WTC11 (cell line): Measurements from ENCODE around the gene RETREG2. TPM values are rescaled to one million over a fixed set of nuclear protein-coding genes. Genes with fewer than 3 reads are reported as not detected.

Experiments
- ATAC-seq: fragments of 200-7000 bp; cut with Tn5 transposase; 2 replicates; pipeline ENCODE4 v1.10.0; 2021; ENCODE audit warnings: mild to moderate bottlenecking, moderate library complexity
- CTCF ChIA-PET: fragments of 300-600 bp; sonication (Branson Sonifier 250); formaldehyde crosslinking; loops from one replicate; lab custom pipeline; 2021; ENCODE audit warnings: antibody characterized with exemption; lab: Charles Lee
- POLR2A ChIA-PET: fragments of 350-600 bp; sonication (Branson Sonifier 250); formaldehyde crosslinking; loops from one replicate; lab custom pipeline; 2021; ENCODE audit warnings: antibody characterized with exemption; lab: Charles Lee
- DNase-seq: peaks from one replicate; pipeline ENCODE4 v3.0.0; 2021; ENCODE audit warnings: low spot score
- H3K27ac Mint-ChIP-seq: 2 replicates; pipeline ENCODE4 v1.8.0; 2021; ENCODE audit warnings: mixed read lengths
- H3K27me3 Mint-ChIP-seq: 2 replicates; pipeline ENCODE4 v1.8.0; 2021; ENCODE audit warnings: low read depth, mild to moderate bottlenecking, moderate library complexity, mixed read lengths
- H3K36me3 Mint-ChIP-seq: 2 replicates; pipeline ENCODE4 v1.8.0; 2021; ENCODE audit warnings: mixed read lengths
- H3K4me1 Mint-ChIP-seq: 2 replicates; pipeline ENCODE4 v1.8.0; 2022; ENCODE audit warnings: mixed read lengths
- H3K4me3 Mint-ChIP-seq: 2 replicates; pipeline ENCODE4 v1.8.0; 2021; ENCODE audit warnings: mild to moderate bottlenecking, moderate library complexity, mixed read lengths
- H3K9me3 Mint-ChIP-seq: 2 replicates; pipeline ENCODE4 v1.8.0; 2021; ENCODE audit warnings: mixed read lengths
- CBFB ChIP-seq: sonication (generic); formaldehyde crosslinking; IDR thresholded peaks from 2 replicates; pipeline ENCODE4 v1.8.1; 2022; ENCODE audit warnings: mild to moderate bottlenecking, low read depth, missing genetic modification reagents
- CREB1 ChIP-seq: sonication (generic); formaldehyde crosslinking; IDR thresholded peaks from 2 replicates; pipeline ENCODE4 v1.8.0; 2023; ENCODE audit warnings: mild to moderate bottlenecking, missing genetic modification reagents
- ETV6 ChIP-seq: sonication (generic); formaldehyde crosslinking; IDR thresholded peaks from 2 replicates; pipeline ENCODE4 v1.8.1; 2022; ENCODE audit warnings: mild to moderate bottlenecking, missing genetic modification reagents
- FOXK1 ChIP-seq: sonication (generic); formaldehyde crosslinking; IDR thresholded peaks from 2 replicates; pipeline ENCODE4 v1.8.0; 2022; ENCODE audit warnings: mild to moderate bottlenecking, moderate library complexity, missing genetic modification reagents
- JAZF1 ChIP-seq: fragments of 250-450 bp; sonication (Bioruptor Pico); IDR thresholded peaks from 2 replicates; pipeline ENCODE4 v1.9.0; 2021; ENCODE audit warnings: moderate library complexity, mild to moderate bottlenecking, inconsistent platforms
- KAT7 ChIP-seq: sonication (generic); formaldehyde crosslinking; IDR thresholded peaks from 2 replicates; pipeline ENCODE4 v1.8.1; 2023; ENCODE audit warnings: missing genetic modification reagents, mild to moderate bottlenecking, borderline replicate concordance
- SOX15 ChIP-seq: fragments of 250-450 bp; sonication (Bioruptor Pico); IDR thresholded peaks from 2 replicates; pipeline ENCODE4 v1.9.0; 2021; ENCODE audit warnings: mild to moderate bottlenecking
- ZNF121 ChIP-seq: sonication (generic); formaldehyde crosslinking; IDR thresholded peaks from 2 replicates; pipeline ENCODE4 v1.8.0; 2023; ENCODE audit warnings: missing genetic modification reagents
- ZNF396 ChIP-seq: fragments of 250-450 bp; sonication (Bioruptor Pico); IDR thresholded peaks from 2 replicates; pipeline ENCODE4 v1.8.0; 2021; ENCODE audit warnings: mild to moderate bottlenecking, moderate library complexity, borderline replicate concordance
- ZNF423 ChIP-seq: fragments of 250-450 bp; sonication (Bioruptor Pico); IDR thresholded peaks from 2 replicates; pipeline ENCODE4 v2.1.2; 2022; ENCODE audit warnings: mild to moderate bottlenecking, moderate library complexity
- total RNA-seq: library from RNA; stranded (reverse); gene quantifications from 3 replicates; pipeline ENCODE4 v1.2.3, GENCODE V29; 2021
- TF ChIP-seq, protein P1 (sequence below): sonication (generic); formaldehyde crosslinking; IDR thresholded peaks from 2 replicates; pipeline ENCODE4 v1.8.0; 2022; ENCODE audit warnings: mild to moderate bottlenecking, missing genetic modification reagents
- TF ChIP-seq, protein P2 (sequence below): sonication (generic); formaldehyde crosslinking; IDR thresholded peaks from 2 replicates; pipeline ENCODE4 v1.8.1; 2022; ENCODE audit warnings: missing genetic modification reagents, borderline replicate concordance
- TF ChIP-seq, protein P3 (sequence below): sonication (generic); formaldehyde crosslinking; IDR thresholded peaks from 2 replicates; pipeline ENCODE4 v1.8.1; 2022; ENCODE audit warnings: mild to moderate bottlenecking, moderate library complexity, missing genetic modification reagents
- TF ChIP-seq, protein P4 (sequence below): sonication (generic); formaldehyde crosslinking; IDR thresholded peaks from 2 replicates; pipeline ENCODE4 v1.8.0; 2023; ENCODE audit warnings: missing genetic modification reagents, mild to moderate bottlenecking, borderline replicate concordance
- TF ChIP-seq, protein P5 (sequence below): sonication (generic); formaldehyde crosslinking; IDR thresholded peaks from 2 replicates; pipeline ENCODE4 v1.8.1; 2023; ENCODE audit warnings: mild to moderate bottlenecking, missing genetic modification reagents, moderate library complexity
- TF ChIP-seq, protein P6 (sequence below): sonication (generic); formaldehyde crosslinking; conservative IDR thresholded peaks from 2 replicates; pipeline ENCODE4 v1.8.1; 2022; ENCODE audit warnings: mild to moderate bottlenecking, missing genetic modification reagents
- TF ChIP-seq, protein P7 (sequence below): sonication (generic); formaldehyde crosslinking; IDR thresholded peaks from 2 replicates; pipeline ENCODE4 v1.8.1; 2023; ENCODE audit warnings: mild to moderate bottlenecking, moderate library complexity, missing genetic modification reagents
- TF ChIP-seq, protein P8 (sequence below): fragments of 250-450 bp; sonication (Bioruptor Pico); IDR thresholded peaks from 2 replicates; pipeline ENCODE4 v1.9.0; 2021; ENCODE audit warnings: mild to moderate bottlenecking

RETREG2 gene
- total RNA-seq, 1 experiment from 2014 or later: 60.2 TPM

DNA sequence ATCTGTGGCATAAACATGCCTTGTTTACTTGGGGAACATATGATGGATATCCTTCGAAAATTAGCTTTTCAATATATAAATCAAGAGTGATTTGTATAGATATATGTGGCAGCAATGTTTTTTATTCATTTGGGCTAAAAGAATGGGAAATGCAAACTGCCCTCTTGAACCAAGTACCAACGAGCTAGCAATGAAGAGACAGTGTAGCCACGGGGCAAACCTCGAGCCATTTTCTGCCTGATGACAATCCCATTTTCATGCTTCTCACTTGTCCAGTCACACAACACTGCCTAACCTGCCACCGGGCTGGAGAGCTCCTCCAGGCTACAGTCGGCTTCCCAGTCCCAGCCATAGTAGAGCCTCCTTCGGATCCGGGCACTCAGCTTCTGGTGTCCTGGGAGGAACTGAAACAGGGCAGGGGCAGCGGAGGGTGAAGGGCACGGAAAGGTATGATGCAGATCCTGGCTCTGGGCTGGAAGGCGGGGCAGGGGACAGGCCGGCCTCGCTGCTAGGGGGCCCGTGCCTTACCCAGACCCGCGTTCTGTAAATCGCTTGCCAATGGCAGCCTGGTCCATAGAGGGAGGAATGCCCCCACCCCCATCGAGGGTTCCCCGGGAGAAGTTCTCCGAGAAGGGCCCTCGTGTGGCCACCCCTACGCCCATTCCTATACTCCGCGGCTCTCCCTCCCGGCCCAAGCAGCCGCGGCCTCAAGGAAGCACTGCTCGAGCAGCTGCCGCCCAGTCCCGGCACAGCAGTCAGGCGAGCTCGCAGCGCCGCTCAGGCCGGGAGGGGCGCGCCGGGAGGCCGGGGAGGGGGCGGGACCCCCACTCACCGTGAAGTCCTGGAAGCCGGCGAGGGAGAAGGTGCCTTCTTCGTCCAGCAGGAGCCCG, 1.9 kb upstream of the RETREG2 start:
- CTCF ChIA-PET: interaction anchor here (0.6 to 1.9 kb wide), 17 partner anchors 13 to 334 kb away, joined by 3 to 18 read pairs (median 5); partner anchors contain the start of genes DNPEP, GLB1L, STK16 and ZFAND2B

DNA sequence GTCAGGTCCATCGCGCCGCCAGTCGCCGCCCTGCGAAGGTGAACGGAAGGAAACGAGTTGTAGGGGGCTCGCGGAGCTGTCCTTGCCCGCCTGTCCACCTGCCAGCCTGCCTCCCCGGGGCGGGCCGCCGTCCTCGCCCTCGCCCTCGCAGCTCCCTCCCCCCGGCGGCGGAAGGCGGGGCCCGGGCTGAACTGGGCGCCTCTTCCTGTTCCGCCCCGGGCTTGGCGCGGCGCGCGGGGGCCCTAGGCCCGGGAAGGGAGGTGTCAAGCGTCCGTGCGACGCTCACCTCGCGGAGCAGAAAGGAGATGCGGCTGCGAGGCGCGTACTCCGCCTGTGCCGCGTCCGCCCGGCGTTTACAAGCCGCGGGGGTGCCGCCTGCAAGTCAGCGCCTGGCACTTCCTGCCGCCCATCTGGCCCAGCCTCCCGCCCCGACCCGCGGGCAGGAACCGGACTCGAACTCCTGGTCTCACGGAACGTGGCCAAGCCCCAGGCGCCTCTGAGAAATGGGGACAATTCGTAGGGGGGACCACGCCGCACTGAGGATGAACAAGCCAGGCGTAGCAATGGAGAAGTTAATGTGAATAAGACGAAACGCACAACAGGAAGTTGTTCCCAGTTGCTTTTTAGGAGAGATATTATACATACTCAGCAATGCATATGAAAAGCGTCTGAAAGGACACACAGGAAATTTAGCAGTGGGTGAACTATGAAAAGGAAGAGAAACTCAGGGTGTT, 1.1 kb upstream of the RETREG2 start, which contains the start of gene CNPPD1:
Gene CNPPD1, minus strand, starts transcription at position 108 of the 734 bp plus-strand sequence. Its CDS starts 97 bp downstream, at position 11.
- Mint-ChIP-seq H3K4me1 (peaks cover 19% of the 10 kb centered on the region), H3K27ac (peak within 1 kb of the TSS; percentile 98), H3K9me3 (no peaks in the 10 kb centered on the region), H3K4me3 (peak within 1 kb of the TSS; percentile 88), H3K27me3 (no peaks in the 10 kb centered on the region), H3K36me3 (peaks cover 21% of the 10 kb centered on the region)
- DNase-seq: peak; percentile 76
- CTCF ChIA-PET: interaction anchor here (0.7 to 1.9 kb wide), 15 partner anchors 12 to 333 kb away, joined by 3 to 18 read pairs (median 5); partner anchors contain the start of genes DNPEP, GLB1L, STK16 and TUBA4A
- peak; percentile 55 for ATAC-seq
- POLR2A ChIA-PET: interaction anchor here (0.6 to 1.8 kb wide), 5 partner anchors 30 to 210 kb away, joined by 3 to 7 read pairs (median 5); partner anchors contain the start of genes DNPEP, TUBA4B and ZFAND2B
- TF ChIP-seq, protein P1, sequence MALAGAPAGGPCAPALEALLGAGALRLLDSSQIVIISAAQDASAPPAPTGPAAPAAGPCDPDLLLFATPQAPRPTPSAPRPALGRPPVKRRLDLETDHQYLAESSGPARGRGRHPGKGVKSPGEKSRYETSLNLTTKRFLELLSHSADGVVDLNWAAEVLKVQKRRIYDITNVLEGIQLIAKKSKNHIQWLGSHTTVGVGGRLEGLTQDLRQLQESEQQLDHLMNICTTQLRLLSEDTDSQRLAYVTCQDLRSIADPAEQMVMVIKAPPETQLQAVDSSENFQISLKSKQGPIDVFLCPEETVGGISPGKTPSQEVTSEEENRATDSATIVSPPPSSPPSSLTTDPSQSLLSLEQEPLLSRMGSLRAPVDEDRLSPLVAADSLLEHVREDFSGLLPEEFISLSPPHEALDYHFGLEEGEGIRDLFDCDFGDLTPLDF (CRISPR knock-in tag): 0 out of 2 replicates have a peak, but pooled peaks have one; percentile 23
- TF ChIP-seq, protein P2, sequence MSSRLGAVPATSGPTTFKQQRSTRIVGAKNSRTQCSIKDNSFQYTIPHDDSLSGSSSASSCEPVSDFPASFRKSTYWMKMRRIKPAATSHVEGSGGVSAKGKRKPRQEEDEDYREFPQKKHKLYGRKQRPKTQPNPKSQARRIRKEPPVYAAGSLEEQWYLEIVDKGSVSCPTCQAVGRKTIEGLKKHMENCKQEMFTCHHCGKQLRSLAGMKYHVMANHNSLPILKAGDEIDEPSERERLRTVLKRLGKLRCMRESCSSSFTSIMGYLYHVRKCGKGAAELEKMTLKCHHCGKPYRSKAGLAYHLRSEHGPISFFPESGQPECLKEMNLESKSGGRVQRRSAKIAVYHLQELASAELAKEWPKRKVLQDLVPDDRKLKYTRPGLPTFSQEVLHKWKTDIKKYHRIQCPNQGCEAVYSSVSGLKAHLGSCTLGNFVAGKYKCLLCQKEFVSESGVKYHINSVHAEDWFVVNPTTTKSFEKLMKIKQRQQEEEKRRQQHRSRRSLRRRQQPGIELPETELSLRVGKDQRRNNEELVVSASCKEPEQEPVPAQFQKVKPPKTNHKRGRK (CRISPR knock-in tag): 0 out of 2 replicates have a peak, but pooled peaks have one; percentile 40
- TF ChIP-seq CREB1: peak; percentile 55; the same call in 1 of the 2 replicates
- TF ChIP-seq JAZF1 (CRISPR knock-in tag): no peak
- peak; percentile 76; the same call in 1 of the 2 replicates for TF ChIP-seq FOXK1 (CRISPR knock-in tag)
- 0 out of 2 replicates have a peak, but pooled peaks have one; percentile 65 for TF ChIP-seq CBFB
- TF ChIP-seq, protein P3, sequence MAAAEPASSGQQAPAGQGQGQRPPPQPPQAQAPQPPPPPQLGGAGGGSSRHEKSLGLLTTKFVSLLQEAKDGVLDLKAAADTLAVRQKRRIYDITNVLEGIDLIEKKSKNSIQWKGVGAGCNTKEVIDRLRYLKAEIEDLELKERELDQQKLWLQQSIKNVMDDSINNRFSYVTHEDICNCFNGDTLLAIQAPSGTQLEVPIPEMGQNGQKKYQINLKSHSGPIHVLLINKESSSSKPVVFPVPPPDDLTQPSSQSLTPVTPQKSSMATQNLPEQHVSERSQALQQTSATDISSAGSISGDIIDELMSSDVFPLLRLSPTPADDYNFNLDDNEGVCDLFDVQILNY (CRISPR knock-in tag): peak; percentile 91
- no peak for TF ChIP-seq ZNF396 (CRISPR knock-in tag)
- no peak for TF ChIP-seq ZNF423 (CRISPR knock-in tag)
- TF ChIP-seq KAT7 (CRISPR knock-in tag): peak; percentile 95
- TF ChIP-seq, protein P4, sequence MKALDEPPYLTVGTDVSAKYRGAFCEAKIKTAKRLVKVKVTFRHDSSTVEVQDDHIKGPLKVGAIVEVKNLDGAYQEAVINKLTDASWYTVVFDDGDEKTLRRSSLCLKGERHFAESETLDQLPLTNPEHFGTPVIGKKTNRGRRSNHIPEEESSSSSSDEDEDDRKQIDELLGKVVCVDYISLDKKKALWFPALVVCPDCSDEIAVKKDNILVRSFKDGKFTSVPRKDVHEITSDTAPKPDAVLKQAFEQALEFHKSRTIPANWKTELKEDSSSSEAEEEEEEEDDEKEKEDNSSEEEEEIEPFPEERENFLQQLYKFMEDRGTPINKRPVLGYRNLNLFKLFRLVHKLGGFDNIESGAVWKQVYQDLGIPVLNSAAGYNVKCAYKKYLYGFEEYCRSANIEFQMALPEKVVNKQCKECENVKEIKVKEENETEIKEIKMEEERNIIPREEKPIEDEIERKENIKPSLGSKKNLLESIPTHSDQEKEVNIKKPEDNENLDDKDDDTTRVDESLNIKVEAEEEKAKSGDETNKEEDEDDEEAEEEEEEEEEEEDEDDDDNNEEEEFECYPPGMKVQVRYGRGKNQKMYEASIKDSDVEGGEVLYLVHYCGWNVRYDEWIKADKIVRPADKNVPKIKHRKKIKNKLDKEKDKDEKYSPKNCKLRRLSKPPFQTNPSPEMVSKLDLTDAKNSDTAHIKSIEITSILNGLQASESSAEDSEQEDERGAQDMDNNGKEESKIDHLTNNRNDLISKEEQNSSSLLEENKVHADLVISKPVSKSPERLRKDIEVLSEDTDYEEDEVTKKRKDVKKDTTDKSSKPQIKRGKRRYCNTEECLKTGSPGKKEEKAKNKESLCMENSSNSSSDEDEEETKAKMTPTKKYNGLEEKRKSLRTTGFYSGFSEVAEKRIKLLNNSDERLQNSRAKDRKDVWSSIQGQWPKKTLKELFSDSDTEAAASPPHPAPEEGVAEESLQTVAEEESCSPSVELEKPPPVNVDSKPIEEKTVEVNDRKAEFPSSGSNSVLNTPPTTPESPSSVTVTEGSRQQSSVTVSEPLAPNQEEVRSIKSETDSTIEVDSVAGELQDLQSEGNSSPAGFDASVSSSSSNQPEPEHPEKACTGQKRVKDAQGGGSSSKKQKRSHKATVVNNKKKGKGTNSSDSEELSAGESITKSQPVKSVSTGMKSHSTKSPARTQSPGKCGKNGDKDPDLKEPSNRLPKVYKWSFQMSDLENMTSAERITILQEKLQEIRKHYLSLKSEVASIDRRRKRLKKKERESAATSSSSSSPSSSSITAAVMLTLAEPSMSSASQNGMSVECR (CRISPR knock-in tag): 0 out of 2 replicates have a peak, but pooled peaks have one; percentile 82
- peak; percentile 77; the same call in 1 of the 2 replicates for TF ChIP-seq ETV6 (CRISPR knock-in tag)
- TF ChIP-seq SOX15: no peak
- TF ChIP-seq, protein P5, sequence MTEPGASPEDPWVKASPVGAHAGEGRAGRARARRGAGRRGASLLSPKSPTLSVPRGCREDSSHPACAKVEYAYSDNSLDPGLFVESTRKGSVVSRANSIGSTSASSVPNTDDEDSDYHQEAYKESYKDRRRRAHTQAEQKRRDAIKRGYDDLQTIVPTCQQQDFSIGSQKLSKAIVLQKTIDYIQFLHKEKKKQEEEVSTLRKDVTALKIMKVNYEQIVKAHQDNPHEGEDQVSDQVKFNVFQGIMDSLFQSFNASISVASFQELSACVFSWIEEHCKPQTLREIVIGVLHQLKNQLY (CRISPR knock-in tag): no peak
- TF ChIP-seq, protein P6, sequence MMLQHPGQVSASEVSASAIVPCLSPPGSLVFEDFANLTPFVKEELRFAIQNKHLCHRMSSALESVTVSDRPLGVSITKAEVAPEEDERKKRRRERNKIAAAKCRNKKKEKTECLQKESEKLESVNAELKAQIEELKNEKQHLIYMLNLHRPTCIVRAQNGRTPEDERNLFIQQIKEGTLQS: no peak
- TF ChIP-seq, protein P7, sequence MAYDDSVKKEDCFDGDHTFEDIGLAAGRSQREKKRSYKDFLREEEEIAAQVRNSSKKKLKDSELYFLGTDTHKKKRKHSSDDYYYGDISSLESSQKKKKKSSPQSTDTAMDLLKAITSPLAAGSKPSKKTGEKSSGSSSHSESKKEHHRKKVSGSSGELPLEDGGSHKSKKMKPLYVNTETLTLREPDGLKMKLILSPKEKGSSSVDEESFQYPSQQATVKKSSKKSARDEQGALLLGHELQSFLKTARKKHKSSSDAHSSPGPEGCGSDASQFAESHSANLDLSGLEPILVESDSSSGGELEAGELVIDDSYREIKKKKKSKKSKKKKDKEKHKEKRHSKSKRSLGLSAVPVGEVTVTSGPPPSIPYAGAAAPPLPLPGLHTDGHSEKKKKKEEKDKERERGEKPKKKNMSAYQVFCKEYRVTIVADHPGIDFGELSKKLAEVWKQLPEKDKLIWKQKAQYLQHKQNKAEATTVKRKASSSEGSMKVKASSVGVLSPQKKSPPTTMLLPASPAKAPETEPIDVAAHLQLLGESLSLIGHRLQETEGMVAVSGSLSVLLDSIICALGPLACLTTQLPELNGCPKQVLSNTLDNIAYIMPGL (CRISPR knock-in tag): peak; percentile 89; the same call in 1 of the 2 replicates
- 0 out of 2 replicates have a peak, but pooled peaks have one; percentile 9 for TF ChIP-seq ZNF121 (CRISPR knock-in tag)

More for the DNA sequence above, 1.9 kb upstream of the RETREG2 start:
- ATAC-seq: peak; percentile 50
- H3K27me3 Mint-ChIP-seq: no peaks in the 10 kb centered on the region
- no peak overlapping the region for H3K27ac Mint-ChIP-seq
- no peaks in the 10 kb centered on the region for H3K9me3 Mint-ChIP-seq
- H3K4me3 Mint-ChIP-seq: peak overlapping the region; percentile 88
- peaks cover 14% of the 10 kb centered on the region for H3K36me3 Mint-ChIP-seq
- POLR2A ChIA-PET: interaction anchor here (0.6 to 1.8 kb wide), 8 partner anchors 30 to 211 kb away, joined by 3 to 7 read pairs (median 4); partner anchors contain the start of genes DNPEP, TUBA4B and ZFAND2B
- peaks cover 22% of the 10 kb centered on the region for H3K4me1 Mint-ChIP-seq
- peak; percentile 64 for DNase-seq
- TF ChIP-seq, protein P8, sequence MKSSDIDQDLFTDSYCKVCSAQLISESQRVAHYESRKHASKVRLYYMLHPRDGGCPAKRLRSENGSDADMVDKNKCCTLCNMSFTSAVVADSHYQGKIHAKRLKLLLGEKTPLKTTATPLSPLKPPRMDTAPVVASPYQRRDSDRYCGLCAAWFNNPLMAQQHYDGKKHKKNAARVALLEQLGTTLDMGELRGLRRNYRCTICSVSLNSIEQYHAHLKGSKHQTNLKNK (CRISPR knock-in tag): no peak
